AG20443 (cell line): ENCODE measurements around the gene FAM3B.
"Not testable (repeated sequence)": the region's sequence is repeated elsewhere in the genome, so short reads cannot be mapped to it uniquely, and the experiment has no call there.

Experiments used
- DNase-seq: peaks from one replicate; pipeline ENCODE4 v3.0.0; 2012; ENCODE audit warnings: low spot score, mixed read lengths

FAM3B gene

GRCh38 chr21:41316200-41317062, at the start of gene FAM3B:
Gene FAM3B, plus strand, starts transcription at chr21:41316801. Its CDS starts 79 bp downstream, at chr21:41316880.
- no peak for DNase-seq

- no peak for DNase-seq
These were observed 49.3 kb upstream of the FAM3B start for GRCh38 chr21:41267346-41267745.

- DNase-seq = no peak
These were observed 47.1 kb upstream of the FAM3B start for GRCh38 chr21:41269535-41269934.

GRCh38 chr21:41277196-41277595, 39.4 kb upstream of the FAM3B start:
- no peak for DNase-seq

- DNase-seq = no peak
These were observed 38.8 kb upstream of the FAM3B start for GRCh38 chr21:41277846-41278245.

- peak; percentile 79 for DNase-seq
These were observed 36.3 kb upstream of the FAM3B start for GRCh38 chr21:41280115-41280919.

- no peak for DNase-seq
These were observed 34.2 kb upstream of the FAM3B start for GRCh38 chr21:41282412-41282811.

- peak; percentile 89 for DNase-seq
These were observed 33.3 kb upstream of the FAM3B start for GRCh38 chr21:41283211-41283818.

- DNase-seq = no peak
These were observed 27.2 kb upstream of the FAM3B start for GRCh38 chr21:41289431-41289830.

- DNase-seq = no peak
These were observed 26.3 kb upstream of the FAM3B start for GRCh38 chr21:41290106-41290799.

- DNase-seq = no peak
These were observed 21.9 kb upstream of the FAM3B start for GRCh38 chr21:41294548-41295231.

GRCh38 chr21:41295721-41296254, 20.8 kb upstream of the FAM3B start:
- no peak for DNase-seq

GRCh38 chr21:41302976-41303375, 13.6 kb upstream of the FAM3B start:
- no peak for DNase-seq

GRCh38 chr21:41304068-41304720, 12.4 kb upstream of the FAM3B start:
- no peak for DNase-seq

- no peak for DNase-seq
These were observed 9.4 kb upstream of the FAM3B start for GRCh38 chr21:41307219-41307618.

- not testable (repeated sequence) for DNase-seq
These were observed 3.1 kb upstream of the FAM3B start for GRCh38 chr21:41313285-41314164.

- no peak for DNase-seq
These were observed 875 bp upstream of the FAM3B start for GRCh38 chr21:41315726-41316125.

GRCh38 chr21:41317063-41317392, 427 bp downstream of the FAM3B start:
- DNase-seq = no peak

GRCh38 chr21:41317458-41317857, 857 bp downstream of the FAM3B start:
- DNase-seq = no peak

GRCh38 chr21:41318218-41318617, 1.6 kb downstream of the FAM3B start:
- DNase-seq = no peak
